Activated T-cell treated with anti-CD3 and anti-CD28 coated beads, Interleukin-2, amount 50 U/mL, for 48 hours (primary cell): ENCODE measurements around the gene SH3RF3.

ENCODE experiments used
- DNase-seq, 2 experiments: peaks; one replicate each; pipeline ENCODE4 v3.0.0-alpha.2; 2020

The SH3RF3 gene

DNA sequence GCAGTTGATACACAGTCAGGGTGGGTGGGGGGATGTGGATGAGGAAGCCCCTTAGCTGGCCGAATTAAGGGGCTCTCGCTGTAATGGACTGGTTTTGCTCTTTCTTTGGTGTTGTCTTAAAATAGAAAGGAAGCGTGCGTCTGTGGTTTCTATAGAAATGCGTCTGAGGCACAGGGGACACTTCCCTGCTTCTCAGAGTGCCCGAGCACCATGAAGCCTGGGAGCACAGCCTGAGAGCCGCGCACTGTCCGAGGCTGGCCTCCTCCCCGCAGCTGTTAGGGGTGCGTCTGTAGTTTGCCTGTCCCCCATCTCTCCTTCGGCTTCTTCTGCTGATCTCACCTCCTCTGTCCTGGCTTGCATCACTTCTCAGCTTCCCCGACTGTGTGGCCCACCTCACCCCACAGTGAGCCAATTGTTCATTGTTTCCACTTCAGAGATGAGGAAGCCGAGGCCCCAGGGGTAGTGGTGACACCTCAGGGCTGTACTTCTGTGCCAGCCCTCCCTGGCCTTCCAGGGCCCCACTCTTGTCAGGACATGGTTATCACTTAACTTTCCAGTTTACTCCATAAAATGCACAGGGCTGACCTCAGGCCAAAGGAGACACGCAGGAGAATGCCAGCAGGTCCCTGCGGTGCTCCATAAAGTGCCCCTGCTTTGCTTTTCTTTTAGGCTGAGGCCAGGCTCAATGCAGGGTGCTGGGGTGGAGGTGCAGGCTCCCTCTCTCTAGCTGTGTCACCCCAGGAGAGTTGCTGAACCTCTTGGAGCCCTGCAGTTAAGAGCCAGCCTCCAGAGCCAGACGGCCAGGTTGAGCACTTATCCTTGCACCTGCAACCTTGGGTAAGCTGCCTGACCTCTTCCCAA lies 274.2 kb downstream of the SH3RF3 start:
- peak; percentile 68 to 70 for DNase-seq

DNA sequence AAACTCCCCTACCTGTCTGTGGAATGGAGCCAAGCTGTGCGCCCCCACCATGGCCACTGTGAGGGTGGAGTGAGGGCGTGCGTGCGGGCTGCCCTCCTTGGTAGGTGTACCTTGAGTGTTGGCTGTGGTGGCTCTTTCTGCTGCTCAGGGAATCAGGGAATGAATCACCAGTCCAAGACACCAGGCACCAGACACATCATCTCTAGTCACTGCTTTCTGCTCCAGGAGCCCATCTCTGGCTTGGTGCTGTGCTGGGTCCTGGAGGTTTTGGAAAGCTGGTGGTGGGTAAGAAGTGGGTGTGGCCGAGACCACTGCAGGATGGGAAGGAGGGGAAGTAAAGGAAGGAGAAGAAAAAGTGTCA lies 274.8 kb downstream of the SH3RF3 start:
- DNase-seq = peak; percentile 36 to 44

DNA sequence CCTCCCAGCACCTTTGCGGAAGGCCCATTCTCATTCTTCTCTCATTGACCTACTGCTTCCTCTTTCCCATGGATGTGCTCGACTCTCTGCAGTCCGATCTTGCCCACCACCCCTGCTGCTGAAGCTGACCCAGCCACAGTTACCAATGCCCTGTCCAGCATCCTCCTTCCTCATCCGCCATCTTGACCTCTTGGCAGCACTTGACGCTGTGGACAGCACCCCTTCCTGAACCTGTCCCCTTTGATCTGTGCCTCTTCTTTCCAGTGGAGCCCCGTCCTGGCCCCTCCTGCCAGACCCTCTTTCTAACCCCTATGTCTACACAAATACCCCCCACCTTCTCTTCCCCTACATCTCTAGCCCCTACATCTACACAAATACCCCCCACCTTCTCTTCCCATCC lies 275.7 kb downstream of the SH3RF3 start:
- no peak for DNase-seq

DNA sequence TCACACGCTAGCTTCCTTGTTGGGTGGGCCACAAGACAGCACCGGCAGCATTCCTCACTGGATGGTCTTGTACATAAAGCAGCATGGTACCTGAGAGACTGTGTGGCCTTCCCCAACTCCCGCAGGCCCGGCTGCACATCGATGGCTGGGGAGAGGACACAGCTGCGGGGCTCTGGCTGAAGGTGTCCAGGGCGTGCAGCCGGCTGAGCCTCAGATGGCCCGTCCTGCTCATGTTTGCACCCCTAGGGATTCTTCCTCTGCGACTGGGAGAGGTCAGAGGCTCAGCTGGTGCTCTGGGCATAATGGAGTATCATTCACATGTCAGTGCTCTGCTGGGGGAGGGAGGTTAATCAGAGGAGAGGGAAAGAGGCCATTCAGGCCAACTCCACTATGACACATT lies 276.9 kb downstream of the SH3RF3 start:
- no peak for DNase-seq

DNA sequence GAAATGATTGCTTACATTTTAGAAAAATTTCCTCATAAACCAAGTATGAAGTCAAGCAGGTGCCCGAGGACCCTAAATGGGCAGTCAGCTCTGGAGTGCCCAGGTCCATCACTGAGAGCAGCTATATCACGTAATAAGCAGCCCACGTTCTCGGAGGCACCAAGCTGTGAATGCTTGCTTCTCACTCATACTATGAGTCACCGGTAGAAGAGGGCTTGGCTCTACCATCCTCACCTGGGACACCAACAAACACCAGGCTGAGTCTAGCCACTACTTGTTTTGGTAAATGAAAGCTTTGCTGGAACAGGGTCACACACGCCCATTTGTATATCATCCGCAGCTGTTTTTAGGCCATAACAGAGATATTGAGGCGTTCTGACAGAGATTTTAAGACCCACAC lies 277.3 kb downstream of the SH3RF3 start:
- DNase-seq = no peak

DNA sequence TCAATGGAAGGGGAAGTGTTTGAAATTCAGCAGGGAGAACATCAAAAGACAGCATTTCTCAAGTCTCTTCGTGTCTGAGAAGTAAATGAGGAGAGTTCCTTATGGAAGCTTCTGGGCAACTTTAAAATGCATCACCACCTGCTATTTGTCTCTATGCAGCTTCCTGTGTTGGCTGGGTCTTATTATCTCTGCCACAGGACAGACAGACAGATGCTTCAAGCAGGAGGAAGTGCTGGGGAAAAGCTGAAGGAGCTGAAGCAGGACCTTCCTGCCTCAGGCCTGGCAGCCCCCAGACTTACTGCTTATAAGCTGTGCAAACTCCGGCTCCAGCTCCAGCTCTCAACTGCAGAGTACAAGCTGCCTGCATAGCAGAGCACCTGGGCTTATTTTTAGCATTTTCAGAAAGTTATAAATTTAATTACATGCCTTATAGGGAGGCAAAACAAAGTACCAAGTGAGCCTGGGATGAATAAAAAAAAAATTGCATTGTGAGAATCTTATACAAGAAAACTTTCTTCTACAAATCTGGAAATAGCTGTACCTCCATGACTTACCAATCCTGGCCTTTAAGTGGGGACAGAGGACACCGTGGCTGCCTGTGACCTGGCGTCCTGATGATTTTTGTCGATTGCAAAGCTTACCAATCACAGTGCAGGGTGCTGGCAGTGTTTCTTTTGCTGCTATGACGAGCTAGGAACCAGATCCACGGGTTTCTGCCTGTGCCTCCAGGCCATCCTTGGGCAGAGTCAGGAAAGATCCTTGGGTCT lies 278.5 kb downstream of the SH3RF3 start:
- no peak for DNase-seq

DNA sequence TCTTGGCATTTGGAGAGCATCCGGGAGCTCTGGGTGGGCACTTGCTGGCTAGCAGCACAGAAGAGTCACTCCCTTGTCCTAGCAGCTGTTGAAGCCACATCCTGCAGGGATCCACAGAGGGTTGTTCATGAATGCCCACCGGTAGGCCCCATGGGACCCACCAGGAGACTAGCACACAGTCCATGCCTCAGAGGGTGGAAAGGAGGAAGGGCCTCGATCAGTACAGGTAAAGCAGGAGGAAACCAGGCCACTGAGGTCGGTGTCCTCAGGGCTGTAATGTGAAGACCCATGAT lies 279.0 kb downstream of the SH3RF3 start:
- DNase-seq = no peak

DNA sequence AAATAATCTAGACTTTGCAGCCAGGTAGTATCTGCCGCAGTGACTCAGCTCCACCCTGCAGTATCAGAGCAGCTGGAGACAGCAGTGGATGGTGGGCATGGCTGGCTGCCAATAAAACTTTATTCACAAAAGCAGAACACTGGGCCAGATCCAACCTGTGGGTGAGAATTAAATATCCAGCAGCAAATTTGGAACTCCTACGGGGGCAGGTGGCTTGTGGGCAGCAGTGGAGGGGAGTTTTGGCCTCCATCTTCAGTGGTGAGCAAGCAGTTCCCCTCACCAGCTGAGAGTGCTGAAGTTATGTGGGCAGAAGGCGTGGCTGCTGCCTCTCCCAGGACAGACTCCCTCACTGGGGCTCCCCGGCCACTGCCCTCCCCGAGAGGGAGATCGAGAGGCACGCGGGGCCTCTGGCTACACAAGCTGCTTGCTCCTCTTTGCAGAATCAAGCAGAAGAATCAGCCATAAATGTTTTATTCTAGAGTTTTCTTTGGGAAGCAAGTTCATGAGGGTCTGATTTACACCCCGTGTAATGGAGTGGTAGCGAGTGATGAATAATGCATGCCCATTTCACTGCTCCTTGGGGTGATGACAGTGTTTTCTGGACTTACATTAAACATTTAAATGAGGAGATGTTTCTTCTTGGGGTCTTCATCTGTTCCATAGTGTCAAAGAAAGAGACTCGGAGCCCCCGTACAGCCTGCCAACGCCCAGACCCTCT lies 280.5 kb downstream of the SH3RF3 start:
- DNase-seq = no peak

DNA sequence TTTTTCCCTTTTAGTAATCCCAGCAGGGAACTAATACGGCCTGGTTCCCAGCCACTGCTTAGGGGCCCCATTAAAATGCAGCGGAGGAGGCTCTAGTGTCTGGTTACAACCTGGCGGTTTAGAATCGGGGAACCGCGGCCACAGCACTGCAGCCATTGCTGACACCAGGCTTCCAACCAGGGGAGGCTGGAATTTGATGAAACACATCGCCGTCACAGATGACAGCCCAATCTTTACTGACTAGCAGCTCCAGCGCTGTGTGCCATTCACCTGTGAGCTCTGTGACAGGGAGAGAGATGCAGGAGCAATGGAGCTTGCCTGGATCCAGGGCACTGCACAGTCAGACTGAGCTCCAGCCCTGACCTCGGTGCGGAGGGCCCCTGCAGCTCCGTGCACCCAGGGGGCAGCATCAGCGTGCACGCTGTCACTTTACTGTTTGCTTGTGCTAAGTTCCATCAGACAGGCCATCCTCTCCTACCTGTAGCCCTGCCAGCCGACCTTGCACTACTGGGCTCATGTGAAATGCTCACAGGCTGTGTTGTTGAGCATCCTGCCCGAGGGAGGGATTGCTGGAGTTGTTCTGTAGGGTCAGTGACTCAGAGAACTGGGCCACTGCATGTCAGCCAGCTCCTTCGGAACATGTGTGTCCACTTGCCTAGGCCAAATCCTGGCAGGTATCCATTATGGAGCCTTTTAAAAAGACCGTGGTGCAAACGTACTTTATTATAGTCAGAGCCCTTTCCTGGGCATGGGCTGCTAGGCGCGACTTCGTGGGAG lies 281.2 kb downstream of the SH3RF3 start:
- no peak for DNase-seq

DNA sequence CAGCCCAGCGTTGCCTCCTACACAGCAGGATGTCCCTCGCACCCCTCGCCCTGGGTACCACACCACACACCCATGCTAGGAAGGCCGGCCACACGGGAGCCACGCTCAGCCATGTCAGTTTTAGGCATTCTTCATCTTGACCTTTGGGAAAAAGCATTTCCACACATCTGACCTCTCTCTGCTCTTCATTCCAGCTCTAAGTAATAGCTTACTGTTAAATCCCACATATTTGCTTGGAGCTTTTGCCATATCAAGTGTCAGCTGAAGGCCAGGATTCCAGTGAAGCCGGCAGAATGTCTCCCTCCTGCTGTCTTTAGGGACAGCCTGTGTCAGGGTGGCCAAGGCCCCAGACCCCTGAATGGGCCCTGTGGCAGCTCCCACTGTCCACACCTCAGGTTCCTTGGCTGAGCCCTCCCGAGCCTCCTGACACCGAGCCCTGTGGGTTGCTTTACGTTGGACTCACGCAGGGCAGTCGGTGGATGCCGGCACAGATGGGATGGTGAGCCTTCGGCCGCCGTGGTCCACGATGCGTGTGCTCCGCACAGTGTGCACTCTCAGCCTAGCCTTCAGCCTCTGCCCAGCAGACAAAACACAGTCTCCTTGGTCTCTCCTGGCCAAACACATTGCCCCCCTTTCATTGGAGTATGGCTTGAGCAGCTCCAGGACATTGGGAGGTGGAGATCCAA lies 282.8 kb downstream of the SH3RF3 start:
- DNase-seq = no peak

DNA sequence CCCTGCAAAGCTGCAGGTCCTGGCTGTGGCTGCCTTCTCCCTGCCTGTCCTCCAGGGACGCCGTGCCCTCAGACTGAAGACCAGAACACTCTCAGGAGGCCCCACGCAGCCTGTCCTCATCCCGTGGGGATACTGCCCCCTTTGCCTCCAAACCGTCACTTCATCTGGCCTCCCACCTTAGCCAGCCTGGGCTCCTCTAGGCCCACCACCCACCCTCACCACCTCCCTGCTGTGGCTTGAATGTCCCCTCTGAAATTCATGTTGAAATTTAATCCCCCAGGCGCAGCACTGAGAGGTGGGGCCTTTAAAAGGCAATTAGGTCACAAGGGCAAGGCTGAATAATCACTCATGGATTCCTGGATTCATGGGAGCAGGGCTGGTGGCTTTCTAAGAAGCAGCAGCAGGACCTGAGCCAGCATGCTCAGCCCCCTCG lies 286.6 kb downstream of the SH3RF3 start:
- no peak for DNase-seq

DNA sequence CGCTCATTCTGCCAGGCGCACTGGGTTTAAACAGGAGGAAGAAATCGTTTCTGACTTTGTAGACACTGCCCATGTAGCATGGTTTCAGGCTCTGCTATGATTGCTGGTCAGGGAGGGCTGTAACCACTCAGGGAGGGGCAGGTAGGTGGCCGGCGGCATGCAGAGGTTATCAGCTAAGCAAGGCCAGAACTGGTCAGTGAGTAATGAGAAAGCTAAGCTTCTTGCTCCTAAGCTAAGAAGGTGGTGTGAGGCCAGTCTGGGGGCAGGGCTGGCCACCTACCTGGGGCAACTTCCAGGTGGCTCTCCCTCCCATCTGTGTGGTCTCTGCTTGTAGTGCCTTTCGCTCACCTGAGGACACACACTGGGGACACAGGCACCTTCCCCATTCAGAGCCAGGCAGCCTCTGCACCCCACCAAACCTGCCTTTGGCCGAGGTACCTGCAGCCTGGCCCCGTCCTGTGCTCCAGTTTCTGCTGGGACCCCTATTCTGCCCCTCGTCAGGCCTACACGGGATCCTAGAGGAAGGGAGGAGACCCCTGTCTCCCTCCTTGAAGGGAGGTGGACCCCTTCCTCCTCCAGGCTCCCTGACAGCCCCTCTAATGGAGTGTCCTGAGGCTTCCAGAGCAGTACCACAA lies 288.8 kb downstream of the SH3RF3 start:
- DNase-seq = no peak

DNA sequence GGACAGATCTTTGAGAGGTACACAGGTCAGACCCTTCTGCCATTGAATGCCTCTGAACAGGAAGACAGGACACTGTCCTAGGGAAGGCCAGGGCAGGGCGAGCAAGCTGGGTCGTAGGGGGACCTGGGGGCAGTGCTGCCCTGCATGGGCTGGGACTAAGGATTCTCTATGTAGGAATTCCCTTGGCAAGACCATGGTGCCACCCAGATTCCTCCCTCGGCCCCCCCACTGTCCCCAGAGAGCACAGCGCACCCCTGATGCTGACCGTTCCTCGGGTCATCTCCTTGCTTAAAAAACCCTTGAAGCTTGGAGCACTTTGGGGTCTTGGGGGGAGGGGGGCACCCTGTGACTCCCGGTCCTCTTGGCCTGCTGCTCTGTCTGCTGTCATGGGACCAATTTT lies 289.7 kb downstream of the SH3RF3 start:
- DNase-seq = no peak

DNA sequence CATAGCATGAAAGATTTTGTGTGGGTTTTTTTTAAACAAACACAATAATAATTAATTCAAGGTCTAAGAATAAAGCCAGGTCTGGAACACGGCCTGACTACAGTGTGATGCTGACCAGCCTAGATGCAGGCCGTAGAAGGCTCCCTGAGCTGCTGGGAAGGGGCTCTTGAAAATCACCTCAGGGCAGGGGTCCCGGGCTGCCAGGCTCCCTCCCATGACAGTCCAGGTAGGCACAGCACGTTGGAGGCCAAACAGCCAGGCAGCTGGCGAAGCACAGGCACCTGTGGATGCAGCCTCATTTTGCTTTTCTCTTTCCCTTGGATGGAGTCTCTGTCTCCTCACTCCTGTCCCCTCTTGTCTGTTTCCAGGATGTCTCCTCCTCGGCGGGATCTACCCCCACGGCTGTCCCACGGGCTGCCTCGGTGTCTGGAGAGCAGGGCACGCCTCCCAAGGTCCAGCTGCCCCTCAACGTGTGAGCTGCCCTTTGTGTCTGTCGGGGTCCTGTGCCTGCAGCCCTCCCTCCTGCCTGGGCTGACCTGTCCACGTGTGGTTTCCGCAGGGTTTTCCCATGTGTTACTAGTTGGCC lies 290.3 kb downstream of the SH3RF3 start:
- no peak for DNase-seq

DNA sequence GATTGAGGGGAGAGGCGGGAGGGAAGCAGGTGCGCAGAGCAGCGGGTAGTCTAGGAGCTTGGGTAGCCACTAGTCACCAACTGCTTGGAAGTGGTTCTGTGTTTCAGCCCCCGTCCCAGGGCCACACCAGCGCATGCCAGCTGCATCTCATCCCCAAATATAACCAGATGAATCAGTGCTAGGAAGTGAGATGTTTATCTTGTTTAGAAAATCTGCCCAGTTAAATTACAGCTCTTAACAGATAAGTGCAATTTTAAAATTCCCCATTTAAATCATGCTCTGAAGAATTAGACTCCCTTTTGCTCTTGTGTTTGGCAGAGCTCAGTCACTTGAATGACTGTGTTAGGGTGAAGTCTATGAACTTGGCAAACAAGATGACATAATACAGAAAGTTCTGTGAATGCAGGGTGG lies 291.0 kb downstream of the SH3RF3 start:
- DNase-seq = no peak

DNA sequence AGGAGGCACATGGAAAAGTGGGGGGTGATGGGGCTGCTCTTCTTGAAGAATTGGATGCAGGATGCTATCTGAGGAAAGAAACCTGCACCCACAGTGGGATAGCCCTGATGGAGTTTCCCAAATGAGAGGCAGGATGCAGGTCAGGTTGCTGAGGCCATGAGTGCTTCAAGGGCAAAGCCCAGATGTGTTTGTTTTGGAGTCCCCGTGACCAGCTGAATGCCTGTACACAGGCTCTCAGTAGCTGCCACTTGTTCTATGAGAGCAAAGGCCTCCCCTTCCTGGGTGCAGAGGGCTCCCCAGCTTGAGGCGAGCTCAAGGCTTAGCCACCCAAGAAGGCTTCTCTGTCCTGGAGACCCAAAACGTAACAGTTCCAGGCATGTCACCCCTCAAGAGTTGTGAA lies 292.1 kb downstream of the SH3RF3 start:
- no peak for DNase-seq

DNA sequence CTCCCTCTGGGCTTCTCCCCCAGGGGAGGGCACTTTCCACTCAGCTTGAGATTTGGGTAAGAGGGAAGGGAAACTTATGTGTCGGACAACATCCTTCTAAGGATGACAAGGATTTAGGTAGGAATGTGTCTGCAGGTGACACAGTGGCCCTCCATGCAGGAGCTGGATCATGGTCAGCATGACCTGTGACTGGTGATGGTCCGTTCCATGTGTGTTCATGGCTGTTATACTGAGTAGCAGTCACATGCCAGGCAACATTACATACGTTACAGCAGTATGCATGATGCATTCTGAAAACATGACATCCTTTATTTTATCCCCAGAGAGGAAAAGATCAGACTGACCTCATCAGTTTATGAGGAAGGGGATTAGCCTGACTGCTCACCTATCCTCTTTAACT lies 292.6 kb downstream of the SH3RF3 start:
- DNase-seq = no peak

DNA sequence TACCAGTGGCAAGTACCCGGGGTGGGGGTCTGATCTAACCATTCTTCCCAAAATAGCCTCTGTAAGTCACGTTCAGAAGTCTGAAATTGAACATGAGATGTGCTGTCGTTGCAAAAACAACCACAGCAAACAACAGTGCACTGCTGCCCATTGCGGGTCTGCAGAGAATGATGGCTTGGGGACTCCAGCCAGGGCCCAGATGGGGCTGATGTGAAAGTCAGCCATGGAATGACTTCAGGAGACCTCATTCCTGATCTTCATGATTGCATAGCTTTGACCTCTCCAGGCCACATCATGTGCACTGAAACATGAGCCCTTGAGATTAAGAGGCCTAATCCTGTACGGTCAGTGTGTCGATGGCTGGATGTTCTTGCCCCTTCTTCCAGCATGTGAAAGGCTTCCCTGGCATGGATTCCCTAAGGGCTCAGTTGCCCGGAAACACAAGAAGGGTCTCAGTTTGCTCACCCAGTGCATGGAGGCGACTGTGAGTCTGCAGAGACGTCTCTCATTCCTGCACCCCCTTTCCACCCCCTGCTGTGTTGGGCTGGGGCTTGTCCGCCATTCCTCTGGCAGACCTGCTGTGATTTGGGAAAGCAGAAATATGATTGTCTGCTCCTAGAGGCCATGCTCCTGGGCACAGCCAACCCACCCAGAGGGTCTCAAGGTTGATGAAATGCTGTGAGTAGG lies 293.2 kb downstream of the SH3RF3 start:
- no peak for DNase-seq

DNA sequence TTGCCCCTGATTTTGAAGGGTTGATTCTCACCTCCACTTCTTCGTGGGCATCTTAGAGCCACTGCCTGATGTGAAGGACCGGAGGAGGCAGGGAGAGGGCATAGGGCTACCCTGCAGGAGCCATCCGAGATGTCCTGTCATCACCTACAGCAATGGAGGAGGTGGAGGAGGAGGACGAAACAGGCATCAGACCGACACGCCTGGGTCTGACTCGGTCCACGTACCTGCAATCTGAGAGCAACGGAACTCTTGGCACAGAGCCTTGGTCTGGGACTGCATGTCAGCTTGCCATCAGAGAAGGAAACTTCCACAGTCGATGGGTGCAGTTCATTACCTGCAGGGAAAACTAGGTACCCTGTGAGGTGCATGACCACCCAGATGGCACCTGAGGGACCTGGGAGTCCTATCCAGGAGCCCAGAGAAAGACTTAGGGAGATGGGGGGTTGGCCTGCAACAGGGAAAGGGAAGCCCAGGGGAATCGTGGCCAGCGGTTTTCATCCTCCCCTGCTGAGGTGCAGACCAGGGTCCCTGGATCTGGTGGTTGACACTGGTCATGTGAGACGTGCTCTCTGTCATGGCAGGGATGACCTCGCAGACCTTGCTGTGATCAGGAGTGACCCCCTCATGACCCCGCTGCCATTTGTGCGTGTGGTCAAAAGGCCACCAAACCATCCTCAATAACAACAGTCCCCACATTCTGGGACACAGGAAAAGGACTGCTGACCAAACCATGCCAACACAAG lies 293.9 kb downstream of the SH3RF3 start:
- no peak for DNase-seq
